Sciatic nerve (tissue), 2 donors: ENCODE results near the gene ARID3A. TPM values are rescaled to one million over a fixed set of nuclear protein-coding genes. Genes with fewer than 3 reads are reported as not detected.
"Not testable (repeated sequence)": the region's sequence is repeated elsewhere in the genome, so short reads cannot be mapped to it uniquely, and the experiment has no call there.

Experiments
- ATAC-seq: fragments of 200-7000 bp; cut with Tn5 transposase; one replicate; pipeline ENCODE4 v1.9.1; 2020; ENCODE audit warnings: mild to moderate bottlenecking, moderate library complexity
- DNase-seq: peaks from one replicate; pipeline ENCODE4 v3.0.0-alpha.2; 2020; ENCODE audit warnings: low spot score
- intact Hi-C: fragments of 100-400 bp; cut with DNase I; formaldehyde crosslinking; loops from one replicate; pipeline ENCODE4 v1.14.2; 2022
- total RNA-seq: library from RNA; stranded (reverse); fragmentation: NEBNext Ultra II Directional; extraction: Animal tissue kit (Norgen Biotek cat#: 25700); gene quantifications from one replicate; pipeline ENCODE4 v1.2.1, GENCODE V29; 2021
- donor health status: DM: no; HTN: no; CAD: no.
- donor health status: DM: no; HTN: no; CAD: no.

Gene ARID3A
- total RNA-seq, 1 donor from 2014 or later = 13.6 TPM

DNA sequence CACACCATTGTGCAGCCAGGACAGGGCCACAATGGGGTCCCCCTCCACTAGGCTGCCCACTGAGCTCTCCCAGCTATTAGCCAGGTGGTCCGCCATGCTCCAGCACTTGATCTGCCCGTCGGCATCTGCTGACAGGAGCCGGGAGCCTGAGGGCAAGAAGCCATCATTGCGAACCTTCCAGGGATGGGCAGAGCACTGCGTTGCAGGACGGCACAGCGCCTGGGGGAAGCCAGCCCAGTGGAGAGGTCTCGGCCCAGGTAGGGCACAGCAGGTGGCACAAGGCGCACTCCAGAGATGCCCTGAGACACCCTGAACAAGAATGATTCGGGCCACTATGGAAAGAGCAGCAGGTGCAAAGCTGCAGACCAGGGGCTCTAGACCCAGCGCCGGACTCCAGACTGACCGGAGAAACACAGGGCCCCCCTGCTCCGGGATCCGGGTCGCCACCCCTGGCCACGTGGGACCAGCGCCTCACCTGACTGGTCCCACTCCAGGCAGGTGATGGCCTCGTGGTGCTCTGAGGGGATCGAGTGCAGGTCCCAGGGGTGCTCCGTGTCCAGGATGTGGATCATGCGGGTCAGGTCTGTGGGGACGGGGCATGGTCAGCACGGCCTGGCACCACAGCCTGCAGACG lies 36.1 kb upstream of the ARID3A start:
- no peak for ATAC-seq
- DNase-seq = no peak
- intact Hi-C loops = no loop called here

GRCh38 chr19:890831-891230 lies 35.0 kb upstream of the ARID3A start:
- intact Hi-C loops = no loop called here

DNA sequence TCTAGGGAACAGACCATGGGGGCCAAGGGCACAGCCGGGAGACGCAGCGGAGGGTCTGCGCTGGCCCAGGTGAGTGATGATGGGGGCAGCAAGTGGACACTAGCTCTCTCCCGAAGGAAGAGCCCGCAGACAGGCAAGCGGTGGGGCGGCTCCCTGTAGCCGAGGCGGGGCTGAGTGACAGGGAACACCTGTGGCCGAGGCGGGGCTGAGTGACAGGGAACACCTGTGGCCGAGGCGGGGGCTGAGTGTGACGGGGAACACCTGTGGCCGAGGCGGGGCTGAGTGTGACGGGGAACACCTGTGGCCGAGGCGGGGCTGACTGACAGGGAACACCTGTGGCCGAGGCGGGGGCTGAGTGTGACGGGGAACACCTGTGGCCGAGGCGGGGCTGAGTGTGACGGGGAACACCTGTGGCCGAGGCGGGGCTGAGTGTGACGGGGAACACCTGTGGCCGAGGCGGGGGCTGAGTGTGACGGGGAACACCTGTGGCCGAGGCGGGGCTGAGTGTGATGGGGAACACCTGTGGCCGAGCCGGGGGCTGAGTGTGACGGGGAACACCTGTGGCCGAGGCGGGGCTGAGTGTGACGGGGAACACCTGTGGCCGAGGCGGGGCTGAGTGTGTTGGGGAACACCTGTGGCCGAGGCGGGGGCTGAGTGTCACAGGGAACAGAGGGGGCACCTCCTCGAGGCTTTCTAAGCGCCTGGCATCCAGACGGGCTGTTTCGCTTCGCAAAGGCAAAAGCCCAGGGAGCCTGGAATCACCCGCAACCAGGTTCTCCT lies 34.2 kb upstream of the ARID3A start:
- DNase-seq, intact Hi-C loops, ATAC-seq: not testable (repeated sequence)

More at GRCh38 chr19:890831-891230, 35.0 kb upstream of the ARID3A start:
- no peak for DNase-seq
- no peak for ATAC-seq

DNA sequence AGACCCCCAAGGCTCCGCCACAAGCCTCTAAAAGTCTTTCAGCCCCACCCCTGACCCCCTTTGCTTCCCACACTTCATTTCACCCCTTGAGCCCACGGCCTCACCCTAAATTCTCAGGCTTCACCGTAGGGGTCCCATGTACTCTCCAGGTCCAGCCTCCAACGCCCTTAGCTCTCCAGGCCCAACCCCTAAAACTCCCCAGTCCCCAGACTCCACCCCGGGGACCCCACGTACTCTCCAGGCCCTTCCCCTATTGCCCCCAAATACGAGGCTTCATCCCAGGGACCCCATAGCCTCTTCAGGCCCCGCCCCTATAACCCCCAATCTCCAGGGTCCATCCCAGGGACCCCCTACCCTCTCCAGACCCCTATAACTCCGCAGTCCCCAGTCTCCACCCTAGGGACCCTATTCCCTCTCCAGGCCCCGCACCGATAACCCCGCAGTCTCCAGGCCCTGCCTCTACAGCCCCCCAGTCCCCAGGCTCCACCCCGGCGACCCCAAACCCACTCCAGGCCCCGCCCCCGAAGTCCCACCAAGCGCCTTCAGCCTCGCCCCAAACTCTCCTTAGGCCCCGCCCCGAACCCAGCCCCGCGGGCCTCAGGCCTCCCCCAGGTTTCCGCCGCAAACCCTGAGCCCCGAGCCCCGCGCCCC lies 33.5 kb upstream of the ARID3A start:
- ATAC-seq = no peak
- DNase-seq = peak; percentile 80
- intact Hi-C loops = no loop called here

DNA sequence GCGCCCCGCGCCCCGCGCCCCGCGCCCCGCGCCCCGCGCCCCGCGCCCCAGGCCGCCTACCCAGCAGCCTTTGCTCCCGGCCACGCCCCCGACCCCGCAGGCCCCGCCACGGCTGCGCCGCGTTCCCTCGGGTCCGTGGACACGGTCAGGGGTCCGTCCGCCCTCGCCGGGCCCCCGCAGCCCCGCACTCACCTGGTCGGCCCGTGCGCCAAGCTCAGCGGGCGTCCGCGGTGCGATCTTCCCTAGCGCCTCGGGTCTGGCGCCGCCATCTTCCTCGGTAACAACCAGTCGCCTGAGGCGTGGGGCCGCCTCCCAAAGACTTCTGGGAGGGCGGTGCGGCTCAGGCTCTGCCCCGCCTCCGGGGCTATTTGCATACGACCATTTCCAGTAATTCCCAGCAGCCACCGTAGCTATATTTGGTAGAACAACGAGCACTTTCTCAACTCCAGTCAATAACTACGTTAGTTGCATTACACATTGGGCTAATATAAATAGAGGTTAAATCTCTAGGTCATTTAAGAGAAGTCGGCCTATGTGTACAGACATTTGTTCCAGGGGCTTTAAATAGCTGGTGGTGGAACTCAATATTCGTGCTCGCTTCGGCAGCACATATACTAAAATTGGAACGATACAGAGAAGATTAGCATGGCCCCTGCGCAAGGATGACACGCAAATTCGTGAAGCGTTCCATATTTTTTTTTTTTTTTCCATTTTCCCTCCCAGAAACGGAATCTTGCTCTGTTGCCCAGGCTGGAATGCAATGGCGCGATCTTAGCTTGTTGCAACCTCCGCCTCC lies 32.7 kb upstream of the ARID3A start, which contains the start of the genes MED16 and RNU6-9:
Gene MED16 (minus strand): TSS at position 294 of the 796 bp plus-strand sequence. CDS start 2,056 bp downstream, outside the sequence.
Gene RNU6-9 (plus strand): TSS at position 591 of the 796 bp plus-strand sequence.
- ATAC-seq = peak; percentile 97
- peak; percentile 94 for DNase-seq
- intact Hi-C loops = no loop called here

DNA sequence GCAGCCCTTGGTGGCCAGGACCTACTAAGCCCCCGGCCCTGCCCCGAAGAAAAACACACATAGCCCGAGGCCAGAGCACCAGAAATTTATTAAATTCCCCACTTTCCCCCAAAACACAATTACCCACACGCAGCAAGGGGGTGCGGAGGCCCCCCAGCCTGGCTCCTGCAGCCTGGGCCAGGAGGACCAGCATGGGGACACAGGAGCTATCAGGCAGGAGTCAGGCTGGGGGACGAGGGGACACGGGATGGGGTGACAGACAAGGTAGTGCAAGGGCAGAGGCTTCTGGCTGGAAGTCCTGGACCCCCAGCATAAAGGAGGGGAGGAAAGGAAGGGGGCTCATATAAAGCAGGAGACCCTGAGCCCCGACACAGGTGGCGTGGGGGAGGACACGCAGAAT lies 29.4 kb upstream of the ARID3A start:
- intact Hi-C loops = no loop called here
- DNase-seq (no peak), ATAC-seq (no peak)

- no peak for ATAC-seq
- intact Hi-C loops = no loop called here
Observed at GRCh38 chr19:896999-897398, 28.8 kb upstream of the ARID3A start.

DNA sequence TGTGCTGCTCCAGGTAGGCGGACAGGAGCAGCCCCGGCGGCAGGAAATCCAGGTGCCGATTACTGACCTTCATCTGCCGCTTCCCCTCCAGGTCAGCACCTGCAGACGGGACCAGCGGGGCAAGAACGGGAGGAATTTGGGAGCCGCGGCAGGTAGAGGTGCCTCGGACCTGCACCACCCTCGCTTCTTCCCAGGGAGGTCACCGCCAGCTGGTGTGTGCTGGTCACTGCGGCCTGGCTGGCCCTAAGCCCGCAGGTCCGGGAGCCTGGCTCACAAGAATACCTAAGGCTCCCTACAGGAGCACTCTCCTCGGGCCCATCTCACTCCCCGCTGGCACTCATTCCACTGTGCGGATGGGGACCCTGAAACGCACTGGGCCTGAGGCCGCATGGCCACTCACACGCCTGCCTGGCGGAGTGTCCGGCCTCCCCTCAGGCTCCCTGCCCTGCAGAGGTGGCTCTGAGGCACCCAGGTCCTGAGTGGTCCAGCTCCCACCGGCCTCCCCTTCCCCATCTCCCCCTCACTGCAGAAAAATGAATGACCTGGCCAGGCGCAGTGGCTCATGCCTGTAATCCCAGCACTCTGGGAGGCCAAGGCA lies 28.3 kb upstream of the ARID3A start:
- DNase-seq (no peak), ATAC-seq (no peak)
- intact Hi-C loops = no loop called here

More at GRCh38 chr19:896999-897398, 28.8 kb upstream of the ARID3A start:
- DNase-seq = no peak

DNA sequence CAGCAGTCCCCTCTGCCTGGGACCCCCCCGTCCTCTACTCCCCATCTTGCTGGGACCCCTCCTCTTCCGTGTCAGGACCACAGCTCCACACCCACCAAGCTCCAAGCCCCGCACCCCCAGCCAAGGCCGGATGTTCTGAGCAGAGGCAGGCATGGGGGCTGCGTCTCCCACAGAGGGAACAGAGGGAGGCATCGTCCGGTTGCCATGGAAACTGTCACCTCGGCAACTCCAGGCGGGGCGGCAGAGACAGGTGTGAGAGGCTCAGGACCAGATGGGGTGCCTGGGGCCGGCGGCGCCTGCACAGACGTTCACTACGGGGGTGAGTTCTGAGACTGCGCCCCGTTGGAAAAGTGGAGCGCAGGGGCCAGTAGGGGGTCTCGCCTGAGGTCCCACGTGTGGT lies 27.2 kb upstream of the ARID3A start:
- no peak for ATAC-seq
- intact Hi-C loops = no loop called here
- no peak for DNase-seq

DNA sequence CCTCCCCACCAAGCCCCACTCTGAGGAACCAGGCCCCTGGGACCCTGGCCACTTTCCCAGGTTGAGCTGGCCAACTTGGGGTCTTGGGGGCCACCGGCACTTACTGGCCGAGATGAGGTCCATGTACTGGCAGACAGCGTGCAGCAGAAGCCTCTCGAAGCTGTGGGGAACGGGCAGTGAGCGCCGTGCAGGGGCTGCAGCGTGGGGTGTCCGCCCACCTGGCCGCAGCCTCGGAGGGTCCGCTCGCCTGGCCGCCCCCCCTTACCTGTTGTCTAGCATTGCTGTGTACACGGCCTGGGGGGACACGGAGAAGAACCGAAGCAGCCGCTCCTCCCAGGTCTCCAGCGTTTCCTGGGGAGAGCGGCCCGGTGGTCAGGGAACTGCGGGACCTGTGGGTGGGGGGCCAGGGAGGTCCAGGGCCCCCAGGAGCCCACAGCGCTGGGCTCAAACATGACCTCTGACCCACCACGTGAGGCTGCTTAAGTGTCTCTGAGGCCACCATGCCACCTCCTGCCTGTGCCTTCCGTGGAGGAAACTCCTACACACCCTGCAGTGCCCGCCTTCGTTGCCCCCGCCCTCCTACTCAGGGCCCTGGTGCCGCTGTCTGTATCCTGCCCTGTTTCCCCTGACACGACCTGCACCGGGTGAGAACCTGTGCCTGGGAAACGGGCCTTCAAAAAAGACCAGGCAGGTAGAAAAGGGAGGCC lies 26.3 kb upstream of the ARID3A start:
- intact Hi-C loops = no loop called here
- ATAC-seq = no peak
- DNase-seq = no peak

DNA sequence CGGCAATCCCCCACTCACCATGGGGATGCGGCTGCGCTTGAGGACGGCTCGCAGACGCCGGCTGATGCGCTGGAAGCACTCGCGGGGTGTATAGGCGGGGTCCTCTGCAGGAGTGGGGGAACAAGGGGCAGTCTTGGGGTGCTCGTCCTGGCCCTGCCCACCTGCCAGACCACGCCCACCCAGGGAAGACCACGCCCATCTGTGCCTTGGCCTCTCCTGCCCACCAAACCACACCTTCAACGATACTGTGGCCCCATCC lies 25.9 kb upstream of the ARID3A start:
- DNase-seq (no peak), ATAC-seq (no peak)
- intact Hi-C loops = no loop called here

GRCh38 chr19:900302-901111 lies 25.3 kb upstream of the ARID3A start:
- DNase-seq (no peak), ATAC-seq (no peak)
- intact Hi-C loops = no loop called here

DNA sequence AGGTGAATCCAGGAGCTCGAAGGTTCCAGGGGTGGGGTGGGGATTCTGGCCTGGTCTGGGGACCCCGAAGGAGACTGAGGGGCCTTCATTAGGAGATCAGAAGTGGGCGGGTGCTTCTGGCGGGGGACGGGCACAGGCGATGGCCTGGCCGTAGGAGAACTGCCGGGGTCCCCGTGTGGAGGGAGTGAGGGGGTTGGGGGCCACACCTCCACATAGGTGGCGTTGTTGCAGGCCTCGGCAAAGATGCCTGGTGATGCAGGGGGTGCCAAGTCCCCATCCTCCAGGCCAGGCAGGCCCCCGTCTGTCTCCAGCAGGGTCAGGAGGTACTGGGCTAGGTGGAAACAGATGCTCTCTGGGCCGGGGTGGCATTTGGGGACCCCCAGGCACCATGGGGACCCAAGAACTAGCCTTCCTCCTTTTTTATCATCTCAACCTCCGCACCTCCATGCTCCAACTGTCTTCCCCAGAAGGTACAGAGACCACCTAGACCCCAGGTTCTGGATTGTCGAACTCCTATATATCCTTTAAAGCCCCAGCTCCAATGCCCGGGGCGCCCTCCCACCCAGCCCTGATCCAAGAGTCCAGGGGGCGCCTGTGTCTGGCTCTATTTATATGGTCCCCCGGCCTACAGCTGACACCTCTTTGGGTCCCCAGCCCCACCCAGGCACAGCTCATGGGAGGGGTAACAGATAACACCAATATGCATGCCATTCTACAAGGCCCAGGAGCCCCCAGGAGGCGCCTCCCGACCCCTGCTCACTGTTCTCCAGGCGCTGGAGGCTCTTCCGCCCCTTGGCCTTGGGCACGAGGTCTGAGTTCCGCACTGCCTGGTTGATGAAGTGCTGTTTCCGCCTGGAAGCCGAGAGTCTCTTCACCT lies 24.4 kb upstream of the ARID3A start:
- DNase-seq (no peak), ATAC-seq (no peak)
- intact Hi-C loops = no loop called here

- ATAC-seq (no peak), DNase-seq (no peak)
- intact Hi-C loops = no loop called here
Observed at GRCh38 chr19:902093-902370, 23.8 kb upstream of the ARID3A start.

GRCh38 chr19:902446-903226 lies 23.2 kb upstream of the ARID3A start:
- DNase-seq (no peak), ATAC-seq (no peak)
- intact Hi-C loops = no loop called here

GRCh38 chr19:903266-903797 lies 22.5 kb upstream of the ARID3A start:
- DNase-seq (no peak), ATAC-seq (peak; percentile 12)
- intact Hi-C loops = no loop called here
